Vagina (tissue), 2 donors: Measurements from ENCODE around the gene BIN2. TPM values are rescaled to one million over a fixed set of nuclear protein-coding genes. Genes with fewer than 3 reads are reported as not detected.

Source experiments
- DNase-seq, 2 donors: peaks; one replicate each; pipeline ENCODE4 v3.0.0-alpha.2; 2017; ENCODE audit errors: extremely low spot score in 2 of 2
- H3K27ac ChIP-seq: fragments of 200-600 bp; sonication (generic); one replicate; pipeline ENCODE4 v1.5.1; 2019
- H3K27me3 ChIP-seq: fragments of 200-600 bp; sonication (generic); one replicate; pipeline ENCODE4 v1.5.1; 2019
- H3K36me3 ChIP-seq, 2 donors: fragments of 200-600 bp; sonication (generic); one replicate each; pipeline ENCODE4 v1.5.1; 2017 to 2019
- H3K4me1 ChIP-seq: fragments of 200-600 bp; sonication (generic); one replicate; pipeline ENCODE4 v1.5.1; 2019
- H3K4me3 ChIP-seq, 2 donors: fragments of 200-600 bp; sonication (generic); 1 replicate in 1 of 2; 2 replicates in 1 of 2; pipeline ENCODE4 v1.5.1; 2016 to 2019
- H3K9me3 ChIP-seq: fragments of 200-600 bp; sonication (generic); one replicate; pipeline ENCODE4 v1.5.1; 2019
- CTCF ChIP-seq, 3 experiments: fragments of 450-650 bp in 2 of 3; fragments of 200-600 bp in 1 of 3; sonication (generic) in 1 of 3; IDR thresholded peaks; one replicate each; pipeline ENCODE4 v1.5.1; 2017 to 2019; ENCODE audit warnings: antibody characterized with exemption in 3 of 3, mild to moderate bottlenecking in 2 of 3, moderate library complexity in 2 of 3
- POLR2A ChIP-seq, 2 donors: fragments of 450-650 bp; IDR thresholded peaks; one replicate each; pipeline ENCODE4 v1.6.1; 2017; ENCODE audit warnings: antibody characterized with exemption in 2 of 2, mild to moderate bottlenecking in 2 of 2, moderate library complexity in 2 of 2
- POLR2AphosphoS5 ChIP-seq, 2 donors: sonication (generic); formaldehyde crosslinking; IDR thresholded peaks; one replicate each; pipeline ENCODE4 v1.9.0; 2017; ENCODE audit warnings: antibody characterized with exemption in 2 of 2, mild to moderate bottlenecking in 2 of 2, low read depth in 1 of 2; ENCODE audit not compliant: insufficient read depth in 1 of 2
- intact Hi-C: fragments of 100-400 bp; cut with DNase I; formaldehyde crosslinking; loops from one replicate; pipeline ENCODE4 v1.15.1; 2023
- total RNA-seq: library from RNA; depleted of rRNA; stranded (reverse); fragments of >200 nt; gene quantifications from one replicate; pipeline ENCODE4 v1.2.3, GENCODE V29; 2016

Gene BIN2
- total RNA-seq, 1 donor from 2014 or later, result 6.4 TPM

GRCh38 chr12:51362747-51363342 lies 38.9 kb upstream of the BIN2 start:
- TF ChIP-seq POLR2AphosphoS5 (IDR thresholded peaks at IDR 0.05; ENCODE audit: insufficient read depth in 1 of 2, low read depth in 1 of 2) (no peak), CTCF (IDR thresholded peaks at IDR 0.05) (no peak)
- H3K4me3 ChIP-seq, result no peak overlapping the region
- no peaks in the 10 kb centered on the region for H3K4me1 ChIP-seq
- H3K27me3 ChIP-seq, result no peaks in the 10 kb centered on the region
- no peak overlapping the region for H3K27ac ChIP-seq
- no peak for DNase-seq
- H3K9me3 ChIP-seq, result no peaks in the 10 kb centered on the region
- no peaks in the 10 kb centered on the region for H3K36me3 ChIP-seq
- intact Hi-C loops, result no loop called here

GRCh38 chr12:51362307-51362706 lies 38.3 kb upstream of the BIN2 start:
- no peak overlapping the region for H3K4me3 ChIP-seq
- DNase-seq, result no peak
- no peaks in the 10 kb centered on the region for H3K36me3 ChIP-seq
- no peaks in the 10 kb centered on the region for H3K9me3 ChIP-seq
- H3K4me1 ChIP-seq, result no peaks in the 10 kb centered on the region
- TF ChIP-seq POLR2AphosphoS5 (IDR thresholded peaks at IDR 0.05; ENCODE audit: insufficient read depth in 1 of 2, low read depth in 1 of 2) (no peak), POLR2A (IDR thresholded peaks at IDR 0.05) (no peak), CTCF (IDR thresholded peaks at IDR 0.05) (no peak)
- no peak overlapping the region for H3K27ac ChIP-seq
- intact Hi-C loops, result no loop called here
- no peaks in the 10 kb centered on the region for H3K27me3 ChIP-seq

- DNase-seq, result no peak
- Histone ChIP-seq H3K36me3 (no peaks in the 10 kb centered on the region), H3K4me3 (no peak overlapping the region), H3K27ac (no peak overlapping the region), H3K27me3 (no peaks in the 10 kb centered on the region), H3K4me1 (no peaks in the 10 kb centered on the region), H3K9me3 (no peaks in the 10 kb centered on the region)
- TF ChIP-seq POLR2AphosphoS5 (IDR thresholded peaks at IDR 0.05; ENCODE audit: insufficient read depth in 1 of 2, low read depth in 1 of 2), result no peak
- no peak for TF ChIP-seq CTCF (IDR thresholded peaks at IDR 0.05)
- TF ChIP-seq POLR2A (IDR thresholded peaks at IDR 0.05), result no peak
- intact Hi-C loops, result no loop called here
Observed at GRCh38 chr12:51361161-51362016, 37.4 kb upstream of the BIN2 start.

- Histone ChIP-seq H3K27me3 (no peaks in the 10 kb centered on the region), H3K27ac (no peak overlapping the region), H3K4me1 (no peaks in the 10 kb centered on the region), H3K4me3 (no peak overlapping the region), H3K36me3 (no peaks in the 10 kb centered on the region), H3K9me3 (no peaks in the 10 kb centered on the region)
- intact Hi-C loops, result no loop called here
- TF ChIP-seq POLR2A (IDR thresholded peaks at IDR 0.05), result no peak
- TF ChIP-seq CTCF (IDR thresholded peaks at IDR 0.05), result no peak
- TF ChIP-seq POLR2AphosphoS5 (IDR thresholded peaks at IDR 0.05; ENCODE audit: insufficient read depth in 1 of 2, low read depth in 1 of 2), result no peak
- DNase-seq, result no peak
Observed at GRCh38 chr12:51360315-51360714, 36.3 kb upstream of the BIN2 start.

- Histone ChIP-seq H3K36me3 (no peaks in the 10 kb centered on the region), H3K4me3 (no peak overlapping the region), H3K27ac (no peak overlapping the region), H3K27me3 (no peaks in the 10 kb centered on the region), H3K9me3 (no peaks in the 10 kb centered on the region), H3K4me1 (no peaks in the 10 kb centered on the region)
- no peak for DNase-seq
- TF ChIP-seq CTCF (IDR thresholded peaks at IDR 0.05) (no peak), POLR2AphosphoS5 (IDR thresholded peaks at IDR 0.05; ENCODE audit: insufficient read depth in 1 of 2, low read depth in 1 of 2) (no peak)
- intact Hi-C loops, result no loop called here
Observed at GRCh38 chr12:51359851-51360250, 35.9 kb upstream of the BIN2 start.
